ENCODE results near the gene KYNU. TPM values are rescaled to one million over a fixed set of nuclear protein-coding genes. Genes with fewer than 3 reads are reported as not detected.

KYNU gene
- total RNA-seq, 6 donors from 2014 or later = 9.4 to 45.2 (median 15.6) TPM

GRCh38 chr2:142843731-142844130 is 33.7 kb upstream of the KYNU start:
- Histone ChIP-seq H3K4me1 (no peaks in the 10 kb centered on the region), H3K9me3 (no peaks in the 10 kb centered on the region), H3K4me3 (no peak overlapping the region), H3K27me3 (no peaks in the 10 kb centered on the region), H3K36me3 (no peaks in the 10 kb centered on the region), H3K27ac (no peak overlapping the region)
- ATAC-seq (ENCODE audit: low FRiP score in 2 of 2) (no peak), DNase-seq (no peak)
- no peak for TF ChIP-seq POLR2AphosphoS5 (IDR thresholded peaks at IDR 0.05)
- 44 to 49% methylated on average over 2 of the region's 2 CpGs for WGBS, 2 donors

- WGBS, 2 donors = 76 to 86% methylated on average over 2 of the region's 2 CpGs
- no peaks in the 10 kb centered on the region for H3K4me1 ChIP-seq
These were observed 29.3 kb upstream of the KYNU start for GRCh38 chr2:142848023-142848606.

GRCh38 chr2:142849820-142850219 is 27.6 kb upstream of the KYNU start:
- ATAC-seq (ENCODE audit: low FRiP score in 2 of 2) (no peak), DNase-seq (no peak)
- TF ChIP-seq POLR2A (IDR thresholded peaks at IDR 0.05) (no peak), EP300 (IDR thresholded peaks at IDR 0.05) (no peak), CTCF (IDR thresholded peaks at IDR 0.05) (no peak)
- Histone ChIP-seq H3K4me3 (no peak overlapping the region), H3K36me3 (no peaks in the 10 kb centered on the region), H3K27me3 (no peaks in the 10 kb centered on the region), H3K4me1 (no peaks in the 10 kb centered on the region), H3K27ac (no peak overlapping the region), H3K9me3 (no peaks in the 10 kb centered on the region)
- 57 to 62% methylated on average over 3 of the region's 3 CpGs for WGBS, 2 donors

More at GRCh38 chr2:142848023-142848606, 29.3 kb upstream of the KYNU start:
- TF ChIP-seq EP300 (IDR thresholded peaks at IDR 0.05) (no peak), POLR2AphosphoS5 (IDR thresholded peaks at IDR 0.05) (no peak), POLR2A (IDR thresholded peaks at IDR 0.05) (no peak), CTCF (IDR thresholded peaks at IDR 0.05) (no peak)
- no peak overlapping the region for H3K27ac ChIP-seq
- no peaks in the 10 kb centered on the region for H3K9me3 ChIP-seq
- no peaks in the 10 kb centered on the region for H3K36me3 ChIP-seq
- no peak for ATAC-seq (ENCODE audit: low FRiP score in 2 of 2)
- H3K4me3 ChIP-seq = no peak overlapping the region
- no peaks in the 10 kb centered on the region for H3K27me3 ChIP-seq
- no peak for DNase-seq

- 83 to 87% methylated on average over 6 of the region's 6 CpGs for WGBS, 2 donors
- H3K4me3 ChIP-seq = no peak overlapping the region
- H3K27ac ChIP-seq = no peak overlapping the region
These were observed 23.6 kb upstream of the KYNU start for GRCh38 chr2:142853912-142854311.

More at GRCh38 chr2:142853912-142854311, 23.6 kb upstream of the KYNU start:
- DNase-seq (no peak), ATAC-seq (ENCODE audit: low FRiP score in 2 of 2) (no peak)
- Histone ChIP-seq H3K9me3 (no peaks in the 10 kb centered on the region), H3K36me3 (no peaks in the 10 kb centered on the region), H3K27me3 (no peaks in the 10 kb centered on the region), H3K4me1 (no peaks in the 10 kb centered on the region)
- TF ChIP-seq POLR2A (IDR thresholded peaks at IDR 0.05) = no peak
- no peak for TF ChIP-seq CTCF (IDR thresholded peaks at IDR 0.05)
- TF ChIP-seq POLR2AphosphoS5 (IDR thresholded peaks at IDR 0.05) = no peak
- no peak for TF ChIP-seq EP300 (IDR thresholded peaks at IDR 0.05)
